Spleen (tissue), 11 donors: Measurements from ENCODE around the gene GATA2. TPM values are rescaled to one million over a fixed set of nuclear protein-coding genes. Genes with fewer than 3 reads are reported as not detected.

Experiments used
- DNase-seq: peaks from one replicate; pipeline ENCODE4 v3.0.0-alpha.2; 2020
- H3K27ac ChIP-seq, 8 donors: fragments of 200-600 bp; sonication (generic) in 7 of 8; 1 replicate in 4 of 8; 2 replicates in 4 of 8; pipeline versions ENCODE4 v1.5.0 to v1.8.0; 2016 to 2021; ENCODE audit warnings: inconsistent platforms in 4 of 8, mild to moderate bottlenecking in 4 of 8, moderate library complexity in 1 of 8
- H3K27me3 ChIP-seq, 7 donors: fragments of 200-600 bp; sonication (generic) in 6 of 7; replicated peaks in 1 of 7; 1 replicate in 4 of 7; 2 replicates in 3 of 7; pipeline versions ENCODE4 v1.5.0 to v1.8.0; 2016 to 2021; ENCODE audit warnings: inconsistent platforms in 3 of 7, mild to moderate bottlenecking in 1 of 7
- H3K36me3 ChIP-seq, 6 donors: fragments of 200-600 bp; sonication (generic) in 5 of 6; 1 replicate in 4 of 6; 2 replicates in 2 of 6; pipeline versions ENCODE4 v1.5.0 to v1.8.0; 2016 to 2021; ENCODE audit warnings: inconsistent platforms in 2 of 6
- H3K4me1 ChIP-seq, 6 donors: fragments of 200-600 bp; sonication (generic) in 5 of 6; 1 replicate in 3 of 6; 2 replicates in 3 of 6; pipeline versions ENCODE4 v1.5.0 to v1.8.0; 2016 to 2021; ENCODE audit warnings: inconsistent platforms in 3 of 6
- H3K4me3 ChIP-seq, 8 donors: fragments of 200-600 bp; sonication (generic) in 7 of 8; 1 replicate in 4 of 8; 2 replicates in 4 of 8; pipeline versions ENCODE4 v1.5.0 to v1.8.0; 2016 to 2021; ENCODE audit warnings: inconsistent platforms in 4 of 8, mild to moderate bottlenecking in 4 of 8, moderate library complexity in 2 of 8
- H3K9me3 ChIP-seq, 8 donors: fragments of 200-600 bp; sonication (generic) in 7 of 8; 1 replicate in 4 of 8; 2 replicates in 4 of 8; pipeline versions ENCODE4 v1.5.0 to v1.8.0; 2016 to 2021; ENCODE audit warnings: inconsistent platforms in 4 of 8
- POLR2A ChIP-seq, 3 donors: fragments of 450-650 bp; IDR thresholded peaks; one replicate each; pipeline ENCODE4 v1.5.1; 2017; ENCODE audit warnings: antibody characterized with exemption in 3 of 3, mild to moderate bottlenecking in 1 of 3
- POLR2AphosphoS5 ChIP-seq, 3 donors: sonication (generic); formaldehyde crosslinking; IDR thresholded peaks; one replicate each; pipeline ENCODE4 v1.5.1; 2017; ENCODE audit warnings: antibody characterized with exemption in 3 of 3
- WGBS, 5 donors: extraction: QIAGEN DNeasy Blood & Tissue Kit in 3 of 5; methylation state at CpG; one replicate each; pipeline versions ENCODE4 v1.1.5 to v1.1.7; 2013 to 2018; 5-methylcytosine and 5-hydroxymethylcytosine counted together
- intact Hi-C: fragments of 100-400 bp; cut with DNase I; formaldehyde crosslinking; loops from one replicate; pipeline ENCODE4 v1.15.0; 2023; ENCODE audit warnings: low total_unique reads
- polyA plus RNA-seq, 3 donors: library from polyadenylated mRNA; stranded (reverse); fragments of 200-250 nt; gene quantifications; one replicate each; pipeline ENCODE4 v1.2.1, GENCODE V29; 2013
- total RNA-seq, 7 donors: library from RNA; depleted of rRNA in 3 of 7; stranded (reverse); fragments of >200 nt in 3 of 7; fragmentation: NEBNext Ultra II Directional in 4 of 7; extraction: Animal tissue kit (Norgen Biotek cat#: 25700) in 4 of 7; gene quantifications; one replicate each; pipeline versions ENCODE4 v1.1.0 to v1.2.1, GENCODE V29; 2016 to 2021
- TF ChIP-seq, protein P1 (sequence below), 11 experiments: fragments of 200-600 bp in 7 of 11; fragments of 450-650 bp in 4 of 11; sonication (generic) in 4 of 11; IDR thresholded peaks in 8 of 11; conservative IDR thresholded peaks in 3 of 11; 1 replicate in 7 of 11; 2 replicates in 4 of 11; pipeline versions ENCODE4 v1.4.0 to v1.8.0; 2016 to 2021; ENCODE audit warnings: antibody characterized with exemption in 11 of 11, inconsistent platforms in 4 of 11, mild to moderate bottlenecking in 1 of 11
- donor health status: healthy with polysubstance abuse.
- donor health status: DM: no; HTN: no; CAD: no; lungs with moderate emphysema.
- donor health status: DM: no; HTN: no; CAD: no.
- donor health status: Bipolar disorder and iron deficiency.
- donor health status: healthy.
- donor health status: DM: no; HTN: no; CAD: no.
- donor health status: DM: yes; HTN: yes; CAD: no.

The GATA2 gene
- total and polyA plus RNA-seq, 10 donors, result 2.2 to 28.6 (median 17.0) TPM

DNA sequence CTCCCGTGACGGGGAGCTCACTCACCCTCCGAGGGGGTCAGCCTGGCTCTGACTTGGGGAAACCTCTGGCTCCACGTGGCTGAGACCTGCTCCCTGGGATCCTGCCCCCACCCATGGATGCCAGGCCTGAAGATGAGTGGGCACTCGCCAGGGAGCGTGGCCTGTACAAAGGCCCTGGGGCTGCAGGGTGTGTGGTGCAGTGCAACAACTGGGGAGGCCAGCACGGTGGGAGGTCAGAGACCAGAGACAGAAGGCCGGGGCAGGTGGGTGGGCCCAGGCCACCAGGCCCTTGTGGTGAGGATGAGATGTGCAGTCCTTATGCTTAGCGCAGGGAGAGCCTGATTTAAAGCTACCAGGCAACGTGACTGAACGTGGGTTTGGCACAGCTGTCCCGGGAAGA is 31.3 kb downstream of the GATA2 start:
- WGBS, 5 donors, result 78 to 85% (median 80%) methylated on average over 11 to 12 of the region's 12 CpGs
- Histone ChIP-seq H3K36me3 (no peaks in the 10 kb centered on the region), H3K9me3 (no peaks in the 10 kb centered on the region), H3K4me1 (peaks cover 0 to 5% (median 0%) of the 10 kb centered on the region in 6 donors), H3K27me3 (peaks cover 0 to 23% (median 0%) of the 10 kb centered on the region in 7 donors), H3K27ac (no peak overlapping the region), H3K4me3 (no peak overlapping the region)
- intact Hi-C loops, result no loop called here
- DNase-seq, result no peak
- TF ChIP-seq POLR2A (IDR thresholded peaks at IDR 0.05) (no peak), POLR2AphosphoS5 (IDR thresholded peaks at IDR 0.05) (no peak)
- TF ChIP-seq, protein P1, sequence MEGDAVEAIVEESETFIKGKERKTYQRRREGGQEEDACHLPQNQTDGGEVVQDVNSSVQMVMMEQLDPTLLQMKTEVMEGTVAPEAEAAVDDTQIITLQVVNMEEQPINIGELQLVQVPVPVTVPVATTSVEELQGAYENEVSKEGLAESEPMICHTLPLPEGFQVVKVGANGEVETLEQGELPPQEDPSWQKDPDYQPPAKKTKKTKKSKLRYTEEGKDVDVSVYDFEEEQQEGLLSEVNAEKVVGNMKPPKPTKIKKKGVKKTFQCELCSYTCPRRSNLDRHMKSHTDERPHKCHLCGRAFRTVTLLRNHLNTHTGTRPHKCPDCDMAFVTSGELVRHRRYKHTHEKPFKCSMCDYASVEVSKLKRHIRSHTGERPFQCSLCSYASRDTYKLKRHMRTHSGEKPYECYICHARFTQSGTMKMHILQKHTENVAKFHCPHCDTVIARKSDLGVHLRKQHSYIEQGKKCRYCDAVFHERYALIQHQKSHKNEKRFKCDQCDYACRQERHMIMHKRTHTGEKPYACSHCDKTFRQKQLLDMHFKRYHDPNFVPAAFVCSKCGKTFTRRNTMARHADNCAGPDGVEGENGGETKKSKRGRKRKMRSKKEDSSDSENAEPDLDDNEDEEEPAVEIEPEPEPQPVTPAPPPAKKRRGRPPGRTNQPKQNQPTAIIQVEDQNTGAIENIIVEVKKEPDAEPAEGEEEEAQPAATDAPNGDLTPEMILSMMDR (IDR thresholded peaks at IDR 0.05 in 8 of 11, conservative IDR thresholded peaks at IDR 0.05 in 3 of 11), result no peak

DNA sequence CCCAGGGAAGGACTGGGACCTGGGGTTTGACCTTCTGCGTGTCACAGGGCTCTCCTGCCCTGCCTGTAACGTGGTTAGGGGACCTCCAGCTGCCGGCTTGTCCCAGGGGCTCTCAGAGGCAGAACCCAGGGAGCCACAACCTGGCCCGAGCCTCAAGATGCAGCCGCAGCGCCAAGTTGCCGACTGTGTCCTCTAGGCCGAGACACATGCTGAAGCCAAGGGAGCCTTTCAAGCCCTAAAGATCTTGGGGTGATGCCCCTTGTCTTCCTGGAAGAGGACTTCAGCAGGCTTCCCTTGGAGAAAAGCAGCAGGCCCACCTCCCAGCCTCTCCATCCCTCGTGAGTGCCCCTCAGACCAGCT is 33.6 kb downstream of the GATA2 start:
- no peak for DNase-seq
- peaks cover 0 to 39% (median 0%) of the 10 kb centered on the region in 7 donors for H3K27me3 ChIP-seq
- 82 to 95% (median 89%) methylated on average over 9 of the region's 9 CpGs for WGBS, 5 donors
- H3K9me3 ChIP-seq, result no peaks in the 10 kb centered on the region
- H3K4me1 ChIP-seq, result peaks cover 0 to 5% (median 0%) of the 10 kb centered on the region in 6 donors
- no peak for TF ChIP-seq POLR2A (IDR thresholded peaks at IDR 0.05)
- TF ChIP-seq, protein P1 (IDR thresholded peaks at IDR 0.05 in 8 of 11, conservative IDR thresholded peaks at IDR 0.05 in 3 of 11), result no peak
- no peak for TF ChIP-seq POLR2AphosphoS5 (IDR thresholded peaks at IDR 0.05)
- no peak overlapping the region for H3K27ac ChIP-seq
- intact Hi-C loops, result no loop called here
- no peak overlapping the region for H3K4me3 ChIP-seq
- no peaks in the 10 kb centered on the region for H3K36me3 ChIP-seq

DNA sequence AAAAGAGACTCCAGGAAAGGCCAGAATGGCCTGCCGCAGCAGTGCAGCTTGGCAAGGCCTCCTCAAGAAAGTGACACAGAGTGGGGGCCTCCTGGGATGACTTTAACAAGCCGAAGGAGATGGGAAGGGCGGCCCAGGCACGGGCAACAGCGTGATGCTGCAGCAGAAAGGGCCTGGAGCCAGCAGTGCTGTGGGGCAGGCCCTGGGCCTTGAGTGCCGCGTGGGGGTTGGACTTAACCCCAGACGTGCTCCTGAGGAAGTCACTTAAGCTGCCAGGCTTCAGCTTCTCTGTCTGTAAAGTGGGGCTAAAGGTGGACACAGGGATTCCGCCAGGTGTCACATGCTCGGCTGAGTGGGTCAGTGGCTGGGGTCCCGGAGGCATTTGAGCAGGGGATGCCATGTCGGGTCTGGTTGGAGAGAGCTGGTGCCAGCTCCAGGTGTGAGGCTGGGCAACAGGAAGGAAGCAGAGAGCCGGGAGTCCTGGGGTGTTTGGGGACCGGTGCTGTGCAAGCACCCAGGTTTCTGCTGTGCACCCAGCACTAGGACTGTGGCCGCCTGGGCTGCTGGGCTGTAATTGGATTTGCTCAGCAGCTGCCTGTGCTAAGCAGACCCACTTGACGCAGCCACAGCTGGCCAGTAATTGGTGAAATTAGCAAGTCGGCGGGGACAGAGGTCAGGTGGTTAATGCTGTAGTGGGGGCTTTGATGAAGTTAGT is 34.1 kb downstream of the GATA2 start:
- WGBS, 5 donors, result 76 to 85% (median 77%) methylated on average over 13 to 18 of the region's 18 CpGs

DNA sequence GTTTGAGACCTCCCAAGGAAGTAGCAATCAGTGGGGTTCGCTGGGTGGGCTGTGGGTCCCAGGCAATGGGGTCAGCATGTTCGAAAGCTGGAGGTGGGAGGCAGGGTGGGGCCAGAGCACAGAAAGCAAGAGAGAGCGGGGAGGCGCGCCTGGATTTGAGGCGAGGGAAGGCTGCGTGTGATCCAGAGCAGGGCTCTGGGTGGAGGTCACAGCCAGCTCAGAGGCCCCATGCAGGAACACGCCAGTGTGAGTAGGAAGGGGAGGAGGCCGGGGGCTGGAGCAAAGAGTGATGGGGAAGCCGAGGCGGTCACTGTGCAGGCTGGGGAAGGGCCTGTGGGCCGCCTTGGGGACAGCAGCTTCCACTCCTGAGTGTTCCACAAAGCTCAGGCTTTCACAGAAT is 35.1 kb downstream of the GATA2 start:
- no peak for DNase-seq
- H3K4me1 ChIP-seq, result peaks cover 0 to 5% (median 0%) of the 10 kb centered on the region in 6 donors
- no peak overlapping the region for H3K27ac ChIP-seq
- H3K9me3 ChIP-seq, result no peaks in the 10 kb centered on the region
- no peak overlapping the region for H3K4me3 ChIP-seq
- TF ChIP-seq, protein P1 (IDR thresholded peaks at IDR 0.05 in 8 of 11, conservative IDR thresholded peaks at IDR 0.05 in 3 of 11), result no peak
- no peak for TF ChIP-seq POLR2AphosphoS5 (IDR thresholded peaks at IDR 0.05)
- TF ChIP-seq POLR2A (IDR thresholded peaks at IDR 0.05), result no peak
- H3K36me3 ChIP-seq, result no peaks in the 10 kb centered on the region
- intact Hi-C loops, result no loop called here
- peaks cover 0 to 49% (median 4%) of the 10 kb centered on the region in 7 donors for H3K27me3 ChIP-seq
- WGBS, 5 donors, result 73 to 91% (median 89%) methylated on average over 12 of the region's 12 CpGs

More for the DNA sequence above, 34.1 kb downstream of the GATA2 start:
- Histone ChIP-seq H3K4me3 (no peak overlapping the region), H3K9me3 (no peaks in the 10 kb centered on the region), H3K36me3 (no peaks in the 10 kb centered on the region), H3K27me3 (peaks cover 0 to 44% (median 0%) of the 10 kb centered on the region in 7 donors), H3K27ac (no peak overlapping the region), H3K4me1 (peaks cover 0 to 5% (median 0%) of the 10 kb centered on the region in 6 donors)
- TF ChIP-seq, protein P1 (IDR thresholded peaks at IDR 0.05 in 8 of 11, conservative IDR thresholded peaks at IDR 0.05 in 3 of 11), result no peak
- TF ChIP-seq POLR2A (IDR thresholded peaks at IDR 0.05) (no peak), POLR2AphosphoS5 (IDR thresholded peaks at IDR 0.05) (no peak)
- no peak for DNase-seq
- intact Hi-C loops, result no loop called here
